HG03575 (cell line): ENCODE results near the gene SPATA19.

Experiments used
- ATAC-seq: cut with Tn5 transposase; IDR thresholded peaks from one replicate; pipeline ENCODE4 v1.9.1; 2021; ENCODE audit not compliant: unreplicated experiment, insufficient number of reproducible peaks, low FRiP score; ENCODE audit errors: extremely low read depth

SPATA19 gene

DNA sequence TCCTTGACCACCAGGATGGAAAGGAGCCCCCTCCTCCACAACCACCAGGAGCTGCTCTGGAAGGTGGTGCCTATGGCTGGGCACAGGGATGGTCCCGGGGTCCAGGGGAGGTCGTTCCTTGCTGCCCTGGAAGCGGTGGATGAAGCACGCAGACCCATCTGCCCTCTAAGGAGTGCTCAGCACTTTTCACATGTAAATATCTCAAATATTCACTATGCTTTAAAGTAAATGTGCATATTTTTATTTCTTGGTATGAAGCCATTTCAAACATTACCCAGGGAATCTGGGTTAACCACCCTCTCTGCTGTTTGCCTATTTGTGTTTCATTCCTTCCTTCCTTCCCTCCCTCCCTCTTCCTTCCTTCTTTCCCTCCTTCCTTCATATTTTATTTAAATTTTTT lies 21.7 kb downstream of the SPATA19 start:
- ATAC-seq: no peak

DNA sequence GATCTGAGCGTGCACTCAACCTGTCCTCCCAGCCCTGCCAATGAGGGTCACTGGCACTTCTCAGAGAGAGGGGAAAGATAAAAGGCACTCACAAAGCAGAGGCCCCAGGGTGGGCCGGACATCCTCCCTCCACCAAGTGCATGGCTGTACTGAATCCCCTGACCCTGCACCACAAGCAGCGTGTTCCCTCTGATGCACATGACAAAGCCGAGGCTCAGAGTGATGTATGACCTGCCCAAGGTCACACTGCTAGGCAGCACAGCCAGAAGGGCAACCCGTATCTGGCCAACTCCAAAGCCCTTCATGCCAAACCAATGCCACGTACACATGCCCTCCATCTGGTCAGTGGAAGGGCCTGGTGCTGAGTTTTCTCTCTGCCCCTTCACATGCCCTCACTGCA lies 22.1 kb downstream of the SPATA19 start:
- no peak for ATAC-seq

DNA sequence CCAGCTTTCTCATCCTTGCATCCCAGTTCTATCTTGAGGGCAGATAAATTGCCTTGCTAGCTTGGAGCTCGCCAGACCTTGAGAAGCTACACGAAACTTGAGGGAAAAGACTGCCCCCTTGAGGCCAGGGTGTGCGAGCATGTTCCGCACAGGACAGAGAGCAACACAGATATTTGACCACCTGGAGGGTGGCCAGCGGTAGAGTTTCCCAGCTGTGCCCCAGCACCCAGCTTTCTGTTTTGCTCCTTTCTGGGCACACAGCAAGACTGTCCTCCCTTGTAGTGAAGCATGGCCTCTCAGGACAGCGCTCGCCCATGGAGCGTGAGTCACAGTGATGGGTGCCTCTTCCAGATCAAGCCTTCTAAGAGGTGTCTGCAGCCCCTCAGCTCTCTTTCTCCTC lies 23.5 kb downstream of the SPATA19 start:
- no peak for ATAC-seq

DNA sequence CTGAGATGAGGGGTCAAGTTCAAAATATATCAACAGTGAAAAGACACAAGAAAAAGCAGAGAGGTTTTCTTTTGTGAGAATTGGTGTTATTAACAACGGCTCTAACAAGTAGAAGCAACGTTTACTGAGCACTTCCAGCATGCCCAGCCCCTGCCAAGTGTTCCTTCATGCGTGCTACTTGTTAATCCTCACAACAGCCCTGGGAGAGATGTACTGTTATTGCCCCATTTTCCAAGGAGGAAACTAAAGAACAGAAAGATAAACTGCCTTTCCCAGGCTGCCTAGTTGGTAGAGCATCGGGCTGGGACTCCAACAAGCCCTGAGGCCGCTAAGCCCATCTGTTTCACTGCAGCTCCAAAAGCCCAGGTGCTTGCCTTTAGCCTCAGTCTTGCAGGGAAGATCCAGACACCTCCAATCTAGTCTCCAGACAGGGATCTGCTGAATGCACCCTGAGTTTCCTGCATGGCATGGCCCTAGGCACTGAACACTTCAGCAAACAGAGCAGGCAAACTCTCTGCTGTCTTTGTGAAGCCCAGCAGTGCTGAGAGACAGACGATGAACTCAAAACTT lies 25.5 kb downstream of the SPATA19 start:
- no peak for ATAC-seq

DNA sequence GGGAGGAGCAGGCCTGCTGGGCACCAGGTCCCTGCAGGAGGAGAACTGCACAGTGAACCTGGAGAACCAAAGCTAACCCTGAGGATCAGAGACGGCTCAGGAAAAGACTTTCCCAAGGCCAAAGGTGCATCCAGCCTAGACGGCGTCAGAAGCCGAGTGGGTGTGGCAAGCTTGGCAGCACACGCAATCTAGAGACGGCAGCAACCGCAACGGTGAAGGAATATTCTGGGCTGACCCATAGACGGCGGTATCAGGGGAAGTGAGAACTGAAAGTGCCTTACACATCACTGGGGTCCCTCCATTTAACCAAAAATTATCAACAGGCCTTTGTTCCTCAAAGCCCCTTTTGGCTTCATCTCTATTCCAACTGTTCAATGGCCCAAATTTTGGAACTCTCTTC lies 26.2 kb downstream of the SPATA19 start:
- ATAC-seq: no peak

DNA sequence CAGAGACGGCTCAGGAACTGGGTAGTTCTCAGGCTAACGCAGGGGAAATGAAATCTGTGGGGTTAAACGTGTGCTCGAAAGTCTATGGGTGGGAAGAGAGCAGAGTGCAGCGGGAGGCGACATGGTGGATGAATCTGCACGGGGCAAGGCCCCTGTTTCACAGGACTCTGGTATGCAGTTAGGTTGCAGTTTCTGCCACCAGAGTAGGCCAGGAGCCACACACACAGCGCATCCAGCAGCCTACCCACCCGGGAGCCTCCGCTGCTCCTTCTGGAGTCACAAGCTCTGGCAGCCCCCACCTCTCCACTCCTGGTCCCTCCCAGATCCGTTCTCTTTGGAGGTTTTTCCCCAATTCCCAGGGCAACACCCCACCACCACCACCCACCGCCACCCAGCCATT lies 27.0 kb downstream of the SPATA19 start:
- ATAC-seq: no peak

DNA sequence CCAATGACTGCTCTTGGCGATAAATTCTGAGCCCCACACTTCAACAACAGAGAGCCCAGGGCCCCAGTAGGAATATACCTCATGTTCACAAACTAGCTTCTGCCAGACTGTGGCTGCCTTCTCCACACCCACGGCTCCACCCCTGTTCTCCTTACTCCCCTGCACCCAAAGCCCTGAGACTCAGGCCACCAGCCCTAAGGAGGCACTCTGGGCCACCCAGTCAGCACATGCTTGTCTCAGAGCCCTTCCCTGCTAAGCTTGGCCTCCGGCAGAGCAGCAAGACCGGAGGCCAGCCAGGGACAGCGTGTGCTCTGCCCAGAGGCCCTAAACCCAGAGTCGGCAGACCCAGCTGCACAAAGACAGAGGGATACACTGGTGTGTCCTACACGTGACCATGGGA lies 27.9 kb downstream of the SPATA19 start:
- ATAC-seq: no peak

DNA sequence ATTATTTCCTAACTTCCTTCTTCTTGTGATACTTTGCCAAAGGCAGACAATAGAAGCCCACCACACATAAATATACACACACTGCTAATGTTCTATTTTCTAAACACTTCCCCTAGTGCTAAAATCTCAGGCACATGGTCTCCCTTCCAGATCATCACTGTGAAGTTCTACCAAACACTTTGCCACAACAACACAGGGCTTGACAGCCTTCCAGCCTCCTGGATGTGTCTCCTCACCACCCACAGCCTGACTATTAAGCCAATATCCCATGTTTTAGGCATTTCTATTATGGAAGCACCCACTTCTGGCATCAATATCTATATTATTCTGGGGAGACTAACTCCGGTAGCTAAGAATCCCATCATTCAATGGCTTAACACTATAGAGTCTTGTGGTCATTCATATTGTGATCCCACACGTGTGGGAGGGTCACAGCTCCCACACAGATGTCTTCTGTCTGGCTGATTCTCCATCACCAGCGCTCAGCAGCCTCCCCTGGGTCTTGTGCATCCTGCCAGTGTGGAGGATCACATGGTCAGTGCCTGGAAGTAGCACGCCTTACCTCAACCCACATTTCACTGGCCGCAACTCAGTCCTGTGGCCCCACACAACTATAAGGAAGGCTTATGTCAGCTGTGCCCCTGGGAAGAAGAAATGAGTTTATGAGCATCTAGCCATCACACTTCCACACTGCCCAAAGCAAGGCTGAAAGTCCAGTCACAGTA lies 29.0 kb downstream of the SPATA19 start:
- ATAC-seq: no peak

DNA sequence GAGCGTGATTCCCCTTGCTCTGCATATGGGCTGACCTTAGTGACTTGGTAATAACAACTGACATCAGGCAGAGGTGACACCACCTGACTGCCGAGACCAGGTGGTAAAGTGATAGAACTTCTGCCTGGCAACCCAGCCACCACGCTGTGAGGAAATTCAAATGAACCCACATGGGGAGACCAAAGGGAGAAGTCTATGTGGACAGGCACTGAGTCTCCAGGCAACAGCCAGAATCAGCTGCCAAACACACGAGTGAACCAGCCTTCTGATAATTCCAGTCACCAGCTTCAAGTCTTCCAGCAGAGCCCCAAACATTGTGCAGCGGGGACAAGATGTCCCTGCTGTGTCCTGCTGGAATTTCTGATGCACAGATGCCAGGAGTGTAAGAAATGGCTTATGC lies 29.7 kb downstream of the SPATA19 start:
- ATAC-seq: no peak

DNA sequence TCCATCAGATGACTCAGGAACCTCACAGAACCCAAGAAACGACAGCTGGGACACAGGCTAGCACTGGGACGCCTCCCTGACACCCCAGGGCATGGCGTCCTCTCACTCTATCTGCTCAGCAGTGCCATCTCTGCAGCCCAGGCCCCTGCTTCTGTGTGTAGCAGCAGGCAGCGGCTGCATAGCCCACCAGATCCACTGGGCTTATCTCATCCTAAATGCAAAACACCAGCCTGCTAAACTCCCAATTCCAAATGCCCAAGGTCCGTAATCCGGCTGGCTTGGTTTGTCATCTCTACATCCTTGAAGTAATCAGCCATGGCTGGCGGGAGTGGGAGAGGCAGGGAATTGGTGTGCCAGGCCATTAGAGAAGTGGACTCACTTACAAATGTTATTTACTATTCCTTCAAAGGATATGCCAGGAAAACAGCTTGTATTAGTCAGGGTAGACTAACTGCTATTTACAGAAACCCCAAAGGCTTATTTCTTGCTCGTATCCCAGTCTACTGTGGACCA lies 30.7 kb downstream of the SPATA19 start:
- no peak for ATAC-seq

DNA sequence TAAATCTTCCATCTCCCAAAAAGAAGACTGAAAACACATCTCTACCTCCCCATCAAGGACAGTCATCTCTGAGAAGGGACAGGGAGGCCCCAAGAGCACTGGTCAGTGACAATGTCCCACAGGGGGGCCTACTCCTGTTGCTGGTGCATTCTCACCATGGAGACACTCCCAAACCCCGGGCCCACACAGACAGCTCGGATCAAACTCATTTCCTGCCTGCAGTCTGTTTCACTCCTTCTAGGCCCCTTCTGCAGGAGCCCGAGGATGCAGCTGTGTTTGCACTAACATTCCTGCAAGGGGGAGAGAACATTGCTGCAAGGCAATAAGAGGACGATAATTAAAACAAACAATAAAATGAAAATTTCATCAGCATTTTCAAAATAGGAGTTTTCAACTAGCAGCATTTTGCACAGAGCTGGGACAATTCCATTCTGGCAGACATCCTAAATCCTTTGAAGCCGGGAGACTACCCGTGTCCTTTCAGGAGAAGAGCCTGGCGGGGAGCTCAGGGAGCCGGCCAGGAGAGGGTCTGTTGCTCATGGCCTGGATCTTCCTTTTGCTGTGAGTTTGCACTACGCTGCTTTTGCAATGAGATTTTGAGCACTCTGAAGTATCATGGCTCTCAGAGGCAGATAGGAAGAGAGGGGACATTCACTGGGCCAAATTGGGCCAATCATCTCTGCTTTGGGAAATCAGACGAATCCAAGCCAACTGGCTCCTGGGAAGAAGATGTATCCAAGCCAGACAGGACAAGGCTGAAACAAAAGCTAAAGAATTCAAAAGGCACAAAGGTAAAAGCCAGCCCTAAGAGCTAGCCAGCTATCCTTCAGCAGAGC lies 33.2 kb downstream of the SPATA19 start:
- no peak for ATAC-seq

DNA sequence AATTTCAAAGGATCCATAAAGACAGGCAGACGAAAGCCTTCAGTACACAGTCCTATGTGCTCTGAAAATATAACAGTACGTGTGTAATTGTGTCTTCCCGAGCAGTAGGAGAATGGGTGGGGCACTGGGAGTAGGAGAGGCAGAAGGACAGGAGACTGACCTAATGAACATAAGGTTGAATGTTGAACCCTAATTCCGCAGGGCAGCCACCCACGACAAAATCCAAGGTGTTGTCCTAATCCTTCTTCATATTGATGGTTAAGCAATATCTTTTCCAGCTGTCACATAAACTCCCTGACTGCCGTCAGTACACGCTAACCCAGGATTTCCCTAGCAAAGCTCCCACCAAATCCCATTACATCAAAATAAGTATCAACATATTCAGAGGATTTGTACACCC lies 34.5 kb downstream of the SPATA19 start:
- no peak for ATAC-seq

DNA sequence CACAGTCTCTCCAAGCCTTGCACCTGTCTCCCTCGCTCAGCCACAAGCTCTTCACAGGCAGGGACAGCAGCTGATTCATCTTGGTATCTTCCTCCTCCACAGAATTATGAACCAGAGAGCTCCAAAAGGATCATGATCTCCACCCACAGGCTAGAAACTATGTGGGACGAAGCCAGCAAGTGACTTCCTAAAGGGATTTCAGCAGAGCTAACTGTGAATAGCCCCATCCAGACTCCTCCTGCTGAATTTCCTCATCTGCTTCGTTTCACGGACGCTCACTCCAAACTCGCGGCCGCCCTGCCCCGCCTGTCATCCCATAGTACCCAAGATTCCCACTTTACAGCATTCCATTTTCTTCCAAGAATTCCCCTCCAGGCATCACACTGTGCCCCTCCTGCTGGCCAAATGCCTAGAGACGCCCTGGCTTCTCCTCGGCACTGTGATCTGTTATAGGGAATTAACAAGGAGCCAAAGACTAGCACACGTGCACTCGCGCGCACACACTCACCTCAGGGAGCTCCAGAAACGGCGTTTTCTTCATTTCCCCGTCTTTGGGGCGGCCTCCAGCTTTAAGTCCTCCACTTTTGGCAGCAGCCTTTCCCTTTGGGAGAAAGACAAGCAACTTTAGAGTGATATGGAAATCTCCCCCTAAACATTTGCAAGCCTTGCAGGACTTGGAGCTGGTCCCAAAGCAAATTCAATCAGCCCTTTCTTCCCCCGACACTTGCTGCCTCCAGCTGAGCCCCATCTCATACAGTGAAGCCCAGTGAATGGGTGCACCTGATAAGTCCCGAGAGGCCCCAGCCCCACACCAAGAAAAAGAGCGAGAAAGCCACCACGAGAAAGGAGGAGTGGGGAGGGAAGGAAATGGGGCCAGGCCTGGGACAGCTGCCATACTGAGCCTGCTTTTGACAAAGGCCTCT lies 35.5 kb downstream of the SPATA19 start:
- ATAC-seq: no peak

DNA sequence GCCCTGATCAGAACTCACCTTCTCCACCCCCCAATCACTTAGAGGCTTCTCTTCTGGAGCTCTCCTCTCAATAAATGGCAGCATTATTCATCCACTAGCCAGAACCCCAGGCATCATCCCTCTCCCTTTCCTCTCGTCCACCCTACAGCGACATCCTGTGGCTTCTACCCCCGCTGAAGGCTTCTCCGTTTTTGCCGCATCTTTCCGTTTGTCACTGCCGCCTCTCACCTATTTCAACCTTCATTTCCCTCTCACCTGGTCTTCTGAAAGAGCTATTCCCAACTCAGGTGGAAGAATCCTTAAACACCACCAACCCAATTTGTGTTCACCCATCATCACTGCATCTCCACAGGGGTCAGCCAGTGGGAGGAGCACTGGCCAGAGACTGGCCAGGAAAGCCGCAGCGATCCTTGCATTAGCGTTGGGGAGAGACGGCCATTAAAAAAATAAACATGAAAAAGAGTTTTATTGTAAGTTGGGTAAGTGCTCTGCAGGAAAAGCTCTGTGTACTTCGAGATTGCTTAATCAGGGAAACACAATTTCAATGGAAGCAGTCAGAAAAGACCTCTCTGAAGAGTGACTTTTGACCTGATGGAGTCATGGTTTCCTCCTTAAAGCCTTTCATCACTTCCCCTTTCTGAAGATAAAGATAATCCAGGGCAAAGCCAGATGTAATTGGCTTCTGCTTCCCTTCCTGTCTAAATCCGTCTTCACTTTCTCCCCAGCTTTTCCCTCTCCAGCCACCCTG lies 36.7 kb downstream of the SPATA19 start:
- ATAC-seq: no peak

DNA sequence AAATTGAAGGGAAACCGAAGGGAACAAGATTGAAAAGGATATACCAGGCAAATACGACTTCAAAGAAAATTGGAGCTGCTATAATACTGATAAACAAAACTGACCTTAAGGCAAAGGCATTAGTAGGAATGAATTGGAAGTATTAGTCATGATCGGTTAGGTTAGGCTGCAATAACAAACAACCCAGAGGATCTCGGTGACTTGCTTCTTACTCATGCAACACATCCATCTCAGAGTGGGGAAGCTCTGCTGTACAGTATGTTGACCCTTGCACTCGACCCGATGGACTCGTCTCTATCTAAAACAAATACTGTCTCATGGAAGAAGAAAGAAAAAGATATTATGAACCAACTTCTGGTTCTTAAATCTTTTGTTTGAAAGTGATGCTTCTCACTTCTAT lies 42.3 kb downstream of the SPATA19 start:
- ATAC-seq: no peak

DNA sequence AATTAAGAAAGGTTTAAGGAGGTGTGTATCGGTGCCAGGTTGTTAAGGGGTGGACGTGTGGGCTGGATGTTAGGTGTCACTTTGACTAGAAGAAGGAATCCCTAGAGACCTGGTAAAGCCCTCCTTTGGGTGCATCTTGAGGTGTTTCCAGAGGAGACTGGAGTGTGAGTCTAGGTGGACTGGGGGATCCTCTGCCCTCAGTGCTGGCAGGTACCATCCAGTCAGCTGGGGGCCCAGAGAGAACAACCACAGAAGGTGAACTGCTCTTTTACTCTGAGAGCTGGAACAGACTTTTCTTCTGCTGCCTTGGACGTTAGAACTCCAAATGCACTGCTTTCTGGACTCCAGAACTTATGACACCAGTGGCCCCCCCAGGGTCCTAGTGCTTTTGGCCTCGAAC lies 44.0 kb downstream of the SPATA19 start:
- no peak for ATAC-seq

DNA sequence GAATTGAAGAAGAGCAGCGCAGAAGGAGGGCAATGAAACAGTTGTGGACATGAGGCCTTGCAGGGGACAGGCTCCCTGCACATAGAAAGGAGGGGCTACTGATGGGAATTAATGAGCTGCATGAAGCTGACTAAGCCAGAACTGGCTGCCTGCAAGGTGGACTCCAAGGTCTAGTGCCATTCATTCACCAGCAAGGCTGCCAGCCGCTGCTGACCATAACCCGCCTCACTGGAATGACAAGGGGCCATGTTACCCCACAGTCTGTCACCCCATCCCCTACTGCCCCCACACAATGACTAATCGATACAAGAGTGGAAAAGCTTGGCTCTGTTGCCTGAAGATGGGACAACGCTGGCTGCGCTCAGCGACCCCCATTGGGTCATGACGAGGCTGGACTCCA lies 44.6 kb downstream of the SPATA19 start:
- no peak for ATAC-seq

DNA sequence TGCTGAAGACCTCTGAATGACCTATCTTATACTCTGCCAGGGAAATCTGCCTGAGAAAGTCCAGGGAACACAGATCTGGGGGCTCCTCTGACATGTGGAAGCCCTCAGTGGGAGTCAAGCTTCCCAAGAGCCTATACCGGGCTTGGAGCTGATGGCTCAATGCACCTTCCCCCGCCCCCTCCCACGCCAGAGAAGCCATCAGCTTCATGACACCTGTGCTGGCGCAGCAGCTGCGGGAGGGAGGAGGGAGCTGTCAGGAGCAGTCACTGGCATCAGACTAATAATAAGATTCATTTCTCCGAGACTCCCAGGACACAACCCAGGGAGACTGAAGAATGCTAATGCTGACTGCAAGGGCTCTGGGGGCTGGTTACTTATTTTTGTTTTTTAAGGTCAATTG lies 47.8 kb downstream of the SPATA19 start:
- ATAC-seq: no peak
